HG03060 (cell line): ENCODE measurements around the gene ZNF384.

ENCODE experiments used
- ATAC-seq: cut with Tn5 transposase; IDR thresholded peaks from one replicate; pipeline ENCODE4 v1.9.1; 2021; ENCODE audit warnings: low read depth, moderate number of reproducible peaks; ENCODE audit not compliant: unreplicated experiment

Gene ZNF384

DNA sequence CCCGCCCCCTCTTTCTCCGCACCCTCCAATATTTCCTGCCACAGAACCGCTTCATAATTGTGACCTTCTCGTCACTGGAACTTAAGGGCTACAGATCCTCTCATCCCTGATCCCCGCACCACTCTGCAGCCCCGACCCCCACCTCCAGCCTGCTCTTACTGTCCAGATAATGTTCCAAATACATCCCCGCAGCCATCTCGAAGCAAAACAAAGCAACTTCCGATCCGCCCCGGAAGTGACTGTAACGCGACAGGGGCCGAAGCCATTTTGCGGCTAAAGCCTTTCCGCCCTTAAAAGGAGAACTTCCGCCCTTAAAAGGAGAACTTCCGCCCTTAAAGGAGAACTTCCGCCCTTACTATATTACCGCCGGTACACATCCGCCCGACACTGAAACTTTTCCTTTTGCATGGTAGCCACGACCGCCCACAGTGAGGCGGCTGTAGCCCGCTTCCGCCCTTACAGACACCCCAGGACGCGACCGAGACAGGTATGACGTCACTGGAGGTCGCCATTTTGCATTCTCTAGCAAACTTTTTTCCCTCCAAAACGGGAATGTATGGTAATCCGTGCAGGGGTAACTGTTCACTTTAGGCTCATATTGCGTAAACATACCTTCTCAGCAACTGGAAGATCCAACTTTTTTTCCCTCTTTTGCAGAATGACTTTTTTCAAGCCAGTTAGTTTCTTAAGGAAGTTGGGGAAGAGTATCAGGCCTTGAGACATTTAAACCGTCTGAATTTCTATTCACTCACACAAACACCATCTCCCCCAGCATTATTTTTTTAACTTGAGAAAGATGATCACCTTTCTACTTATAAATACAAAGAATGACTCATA, 26.1 kb downstream of the ZNF384 start, which contains the start of gene ING4:
TSS of gene ING4 (minus strand) at position 214 of the 837 bp plus-strand sequence. CDS start at position 196, 18 bp downstream.
- ATAC-seq: peak; percentile 84

DNA sequence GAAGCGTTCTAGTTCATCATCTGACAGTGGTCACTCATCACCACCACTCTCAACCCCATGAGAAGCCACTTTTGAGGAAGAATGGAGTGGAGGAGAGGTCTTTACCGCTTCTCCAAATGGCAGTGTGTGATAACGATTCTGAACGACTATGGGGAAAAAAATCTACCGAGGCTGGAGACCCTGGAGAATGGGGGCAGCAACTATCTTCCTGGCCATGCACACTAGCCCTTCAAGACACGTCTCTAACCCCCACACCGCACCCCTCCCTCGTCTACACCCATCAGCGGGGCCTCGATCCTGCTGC, 26.6 kb downstream of the ZNF384 start:
- ATAC-seq: no peak

DNA sequence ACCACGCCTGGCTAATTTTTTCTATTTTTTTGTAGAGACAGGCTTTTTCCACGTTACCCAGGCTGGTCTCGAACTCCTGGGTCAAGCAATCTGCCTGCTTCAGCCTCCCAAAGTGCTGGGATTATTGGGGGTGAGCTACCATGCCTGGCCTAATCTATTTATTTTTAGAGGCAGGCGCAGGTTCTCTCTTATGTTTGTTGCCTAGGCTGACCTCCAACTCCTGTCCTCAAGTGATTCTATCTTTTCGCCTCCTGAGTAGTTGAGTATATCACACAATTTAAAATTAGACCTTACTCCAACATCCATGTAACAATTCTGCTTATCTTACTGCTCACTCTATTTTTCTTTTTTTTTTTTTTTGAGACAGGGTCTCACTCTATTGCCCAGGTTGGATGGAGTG, 35.2 kb downstream of the ZNF384 start:
- ATAC-seq: no peak

DNA sequence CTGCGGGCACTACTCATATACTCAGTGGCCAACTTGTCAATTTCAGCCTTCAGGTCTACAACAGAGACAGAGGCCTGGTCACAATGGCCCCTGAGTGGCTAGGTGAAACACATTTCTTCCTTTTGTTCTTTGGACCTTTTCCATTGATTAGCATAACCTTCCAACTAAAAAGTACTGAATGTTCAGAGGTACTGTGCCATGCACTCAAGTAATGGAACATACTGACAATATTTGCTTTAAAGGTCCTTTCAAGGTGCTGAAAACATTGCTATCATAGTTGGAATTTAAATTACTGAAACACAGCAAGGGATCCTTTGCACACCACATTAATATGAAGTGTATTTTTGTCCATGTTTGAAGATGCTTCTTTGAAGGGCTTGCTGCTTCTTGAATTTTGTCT, 35.8 kb downstream of the ZNF384 start:
- no peak for ATAC-seq

DNA sequence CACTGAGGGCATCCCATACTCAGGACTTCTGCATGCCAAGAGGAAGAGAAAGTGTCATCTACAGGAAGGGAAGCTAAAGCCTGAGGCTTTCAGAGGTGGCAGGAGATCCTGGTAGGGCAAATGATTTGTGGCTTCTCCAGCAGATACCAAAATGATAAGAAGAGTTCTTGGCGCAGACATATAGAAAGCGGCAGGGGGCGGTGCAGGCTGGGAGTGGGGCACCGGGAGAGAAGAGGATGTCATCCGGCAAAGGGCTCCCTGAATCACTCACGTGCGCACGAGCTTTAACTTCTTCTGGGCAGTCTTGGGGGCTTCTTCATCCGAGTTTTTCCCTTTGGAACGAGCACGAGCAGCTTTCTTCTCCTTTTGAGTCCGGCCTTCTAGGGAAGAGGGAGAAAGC, 36.8 kb downstream of the ZNF384 start:
- no peak for ATAC-seq

DNA sequence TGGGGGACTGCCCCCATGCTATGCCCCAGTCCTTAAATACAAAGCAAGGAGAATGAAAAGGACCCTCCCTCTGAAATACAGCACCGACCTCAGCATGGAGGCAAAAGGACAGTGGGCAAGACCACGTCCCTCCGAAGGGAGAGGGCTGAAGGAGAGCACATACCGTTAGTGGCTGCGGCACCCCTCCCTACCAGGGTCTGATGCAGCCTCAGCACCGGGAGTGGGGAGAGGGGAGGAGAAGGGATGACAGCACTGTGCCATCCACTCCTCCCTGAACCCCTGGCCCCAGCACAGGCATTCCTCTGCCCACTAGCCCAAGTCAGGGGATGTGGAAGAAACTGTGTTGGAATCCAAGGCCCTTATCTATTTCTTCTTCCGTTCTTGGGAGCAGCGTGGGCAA, 38.3 kb downstream of the ZNF384 start:
- ATAC-seq: no peak

DNA sequence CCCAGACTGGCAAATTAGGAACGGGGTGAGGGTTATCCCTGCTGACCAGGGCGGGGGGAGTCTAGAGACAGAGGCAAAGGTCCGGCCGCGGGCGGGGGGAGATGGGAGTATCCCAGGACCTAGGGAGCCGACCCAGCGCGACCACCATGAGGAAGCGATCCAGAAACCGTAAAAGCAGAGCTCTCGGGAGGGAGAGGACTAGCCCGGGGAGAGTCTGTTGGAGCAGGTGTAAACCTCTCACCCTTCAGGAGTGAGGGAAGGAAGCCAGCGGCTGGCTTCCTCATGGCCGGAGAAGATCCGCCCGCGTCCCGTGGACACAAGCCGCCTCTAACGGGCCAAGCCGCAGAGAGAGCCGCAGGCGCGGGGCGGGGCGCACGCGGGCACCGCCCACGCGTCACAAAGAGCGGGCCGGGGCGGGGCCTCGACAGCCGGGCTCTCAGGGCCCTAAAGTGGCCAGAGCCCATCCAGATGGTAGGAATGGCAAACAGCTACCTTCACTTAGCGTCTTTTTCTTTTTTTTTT, 42.0 kb downstream of the ZNF384 start, which contains the start of gene ACRBP:
TSS of gene ACRBP (minus strand) at position 350 of the 522 bp plus-strand sequence. CDS start at position 284, 66 bp downstream.
- ATAC-seq: no peak

DNA sequence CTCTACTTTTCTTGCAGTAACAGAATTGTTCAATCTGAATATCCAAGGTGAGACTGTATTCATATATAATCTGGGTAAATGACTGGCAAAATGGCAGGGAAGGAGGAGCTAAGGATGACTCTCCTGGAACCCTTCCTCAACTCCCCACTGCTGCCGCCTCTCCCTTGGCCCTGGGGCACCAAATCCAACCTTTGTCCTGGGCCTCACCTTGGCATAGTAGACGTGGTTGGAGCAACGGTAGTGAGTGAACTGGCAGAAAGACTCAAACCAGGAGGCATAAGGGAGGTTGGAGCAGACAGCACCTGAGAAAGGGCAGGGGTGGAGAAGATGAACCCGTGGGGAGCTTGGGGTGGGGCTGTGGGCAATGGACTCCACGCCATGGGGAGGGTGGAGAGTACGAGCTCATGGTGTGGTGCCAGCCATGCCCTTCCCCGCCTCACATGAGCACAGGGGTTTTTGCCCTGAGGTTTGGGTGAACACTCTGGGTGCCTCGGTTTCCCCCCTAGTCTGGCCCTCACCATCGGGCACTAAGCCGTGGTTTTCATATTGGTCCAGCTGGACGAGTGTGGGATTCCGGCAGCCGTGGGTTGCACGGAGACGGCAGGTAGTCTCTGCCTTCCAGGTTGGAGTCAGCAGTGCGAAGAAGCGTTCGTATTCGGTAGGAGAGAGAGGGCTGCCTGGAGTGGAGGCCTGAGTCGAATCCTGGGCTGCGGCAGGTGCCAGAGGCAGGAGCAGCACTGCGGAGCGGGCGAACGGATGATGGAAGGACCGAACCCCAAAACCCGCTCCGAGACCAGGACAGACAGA, 42.7 kb downstream of the ZNF384 start:
- no peak for ATAC-seq

DNA sequence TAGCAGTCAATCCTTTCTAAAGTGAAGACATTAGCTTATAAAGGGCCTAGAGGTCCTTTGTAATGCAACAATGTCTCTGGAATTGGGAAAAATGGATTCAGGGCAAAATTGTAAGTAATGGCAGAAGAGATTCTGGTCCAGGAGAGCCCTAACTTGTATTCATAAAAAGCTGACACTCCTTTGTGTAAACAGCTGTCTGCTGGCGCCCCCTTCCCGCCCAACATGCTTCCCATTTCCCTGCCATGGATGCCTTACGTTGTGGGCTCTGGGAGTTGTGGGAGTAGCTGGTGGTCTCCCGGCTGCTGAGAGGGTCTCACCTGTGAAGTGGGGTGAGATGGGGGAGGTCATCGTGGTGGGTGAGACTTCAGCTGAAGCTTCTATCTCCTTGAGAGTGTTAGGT, 44.3 kb downstream of the ZNF384 start:
- ATAC-seq: no peak

DNA sequence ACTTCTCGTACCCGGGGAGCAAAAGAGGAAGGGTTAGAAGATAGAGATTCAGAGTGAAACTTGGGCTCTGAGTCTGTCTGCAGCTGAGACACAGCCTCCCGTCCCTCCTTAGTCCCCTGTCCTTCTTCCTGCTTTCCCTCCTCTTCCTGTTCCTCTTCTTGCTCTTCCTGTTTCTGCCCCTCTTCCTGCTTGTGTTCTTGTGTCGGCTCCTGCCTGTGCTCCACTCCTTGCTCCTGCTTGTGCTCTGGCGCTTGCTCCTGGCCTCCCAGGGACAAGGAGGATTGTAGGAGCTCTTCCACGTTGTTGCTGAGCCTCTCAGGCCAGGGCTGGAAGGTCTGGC, 44.9 kb downstream of the ZNF384 start:
- ATAC-seq: no peak

DNA sequence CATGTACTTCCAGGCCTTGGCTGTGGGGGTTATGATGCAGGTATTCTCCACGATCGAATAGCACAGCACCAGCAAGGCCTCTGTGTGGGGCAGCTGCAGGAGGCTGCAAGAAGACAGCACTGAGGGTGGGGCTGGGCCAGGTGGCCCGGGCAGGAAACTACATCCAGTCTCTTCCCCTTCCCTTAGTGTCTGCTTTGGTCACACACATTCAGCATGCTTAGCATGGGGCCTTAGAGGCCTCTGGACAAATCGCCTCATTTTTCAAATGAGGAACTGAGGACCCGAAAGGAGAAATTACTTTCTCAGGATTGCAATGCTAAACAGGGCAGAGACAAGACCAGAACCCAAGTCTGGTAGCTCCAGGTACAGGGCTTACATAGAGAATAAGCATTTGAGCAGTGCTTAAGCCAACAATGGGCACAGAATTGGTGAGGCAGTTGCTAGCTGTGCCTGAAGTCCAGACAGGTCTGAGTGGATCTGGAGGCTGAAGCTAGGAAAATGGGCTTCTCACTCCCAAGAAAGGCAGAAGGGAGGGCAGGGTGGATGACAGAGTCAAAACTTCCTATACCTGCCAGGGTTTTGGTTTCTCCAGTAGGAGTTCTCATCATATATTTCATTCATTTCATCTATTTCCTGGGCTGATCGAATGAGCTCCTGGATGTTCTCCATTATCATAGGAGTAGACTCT, 45.5 kb downstream of the ZNF384 start:
- no peak for ATAC-seq

DNA sequence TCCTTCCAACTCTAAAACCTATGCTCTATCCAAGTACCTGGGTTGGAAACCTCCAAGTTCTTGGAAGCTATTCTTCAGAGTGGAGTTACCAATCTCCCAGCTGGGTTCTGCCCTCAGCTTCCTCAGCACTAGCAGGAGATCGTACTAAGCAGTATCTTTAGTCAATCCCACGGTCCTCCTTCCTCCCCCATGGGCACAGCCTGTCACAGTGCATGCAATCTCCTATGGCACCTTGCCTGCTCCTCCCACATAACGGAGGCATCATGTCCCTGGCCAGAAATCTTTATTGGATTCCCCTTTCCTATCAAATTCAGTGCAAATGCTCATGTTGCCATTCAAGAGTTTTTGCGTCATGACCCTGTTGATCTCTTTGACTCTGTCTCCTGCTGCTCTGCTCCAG, 48.0 kb downstream of the ZNF384 start:
- no peak for ATAC-seq

DNA sequence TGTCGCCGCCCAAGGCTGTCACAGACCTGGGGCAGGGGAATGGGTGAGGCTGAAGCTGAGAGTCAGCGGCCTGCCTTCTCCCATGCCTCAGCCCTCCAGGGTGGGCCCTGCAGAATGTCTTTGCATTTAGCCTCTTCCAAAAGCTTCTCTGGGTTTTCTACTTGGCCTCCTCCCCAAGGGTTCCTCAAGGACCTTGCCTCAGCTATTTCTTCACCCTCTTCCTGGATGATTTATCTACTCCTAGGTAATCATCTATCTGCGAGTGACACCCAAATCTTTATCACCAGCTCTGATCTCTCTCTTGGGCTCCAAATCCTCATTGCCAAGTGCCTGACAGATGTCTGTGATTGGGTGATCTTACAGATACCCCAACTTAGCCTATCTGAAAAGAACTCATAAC, 48.7 kb downstream of the ZNF384 start:
- ATAC-seq: no peak

DNA sequence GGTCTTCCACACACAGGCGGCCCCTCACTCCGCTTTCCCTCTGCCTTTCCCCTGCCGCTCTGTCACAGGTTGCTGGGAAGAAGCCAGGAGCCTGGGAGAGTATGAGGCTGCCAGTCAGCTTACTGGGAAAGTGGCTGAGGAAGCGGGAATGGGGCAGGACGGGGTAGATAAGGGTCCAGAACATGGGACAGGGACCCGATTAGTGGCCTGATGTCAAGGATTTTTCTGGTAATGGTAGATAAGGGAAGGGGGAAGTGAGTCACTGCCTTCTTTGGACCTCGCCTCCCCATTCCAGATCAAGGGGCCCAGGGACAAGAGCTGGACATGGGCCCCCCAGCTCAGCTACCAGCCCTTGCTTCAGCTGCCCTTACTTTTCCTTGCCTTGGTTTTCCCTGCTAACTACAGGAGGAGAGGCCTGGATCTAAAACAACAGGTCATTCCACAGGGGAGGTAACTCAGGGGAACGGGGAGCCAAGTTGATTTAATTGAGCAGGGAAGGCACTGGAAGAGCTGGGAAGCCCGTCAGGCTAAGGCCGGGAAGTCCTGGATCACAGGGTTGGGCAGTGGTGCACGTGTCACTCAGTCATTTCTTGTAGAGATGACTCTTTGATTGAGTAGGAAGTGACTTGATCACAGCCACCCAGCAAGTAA, 49.9 kb downstream of the ZNF384 start:
- ATAC-seq: no peak

DNA sequence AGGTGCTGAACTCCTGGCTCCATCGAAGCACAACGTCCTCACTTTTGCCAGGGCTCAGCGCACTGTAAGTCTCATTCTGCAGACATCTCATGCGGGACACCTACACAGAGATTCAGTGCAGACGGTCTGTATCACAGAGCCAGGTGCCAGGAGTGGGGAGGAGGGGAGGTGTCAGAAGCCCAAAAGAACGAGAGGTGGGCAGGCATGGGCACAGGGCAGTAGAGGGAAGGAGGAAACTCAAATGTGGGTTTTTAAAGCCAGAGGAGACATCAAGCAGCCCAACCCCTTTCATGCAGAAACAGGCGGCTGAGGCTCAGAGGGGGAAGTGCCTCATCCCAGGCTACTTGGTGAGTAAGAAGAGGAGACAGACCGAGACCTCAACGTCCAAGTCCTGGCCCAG, 50.9 kb downstream of the ZNF384 start:
- ATAC-seq: no peak

DNA sequence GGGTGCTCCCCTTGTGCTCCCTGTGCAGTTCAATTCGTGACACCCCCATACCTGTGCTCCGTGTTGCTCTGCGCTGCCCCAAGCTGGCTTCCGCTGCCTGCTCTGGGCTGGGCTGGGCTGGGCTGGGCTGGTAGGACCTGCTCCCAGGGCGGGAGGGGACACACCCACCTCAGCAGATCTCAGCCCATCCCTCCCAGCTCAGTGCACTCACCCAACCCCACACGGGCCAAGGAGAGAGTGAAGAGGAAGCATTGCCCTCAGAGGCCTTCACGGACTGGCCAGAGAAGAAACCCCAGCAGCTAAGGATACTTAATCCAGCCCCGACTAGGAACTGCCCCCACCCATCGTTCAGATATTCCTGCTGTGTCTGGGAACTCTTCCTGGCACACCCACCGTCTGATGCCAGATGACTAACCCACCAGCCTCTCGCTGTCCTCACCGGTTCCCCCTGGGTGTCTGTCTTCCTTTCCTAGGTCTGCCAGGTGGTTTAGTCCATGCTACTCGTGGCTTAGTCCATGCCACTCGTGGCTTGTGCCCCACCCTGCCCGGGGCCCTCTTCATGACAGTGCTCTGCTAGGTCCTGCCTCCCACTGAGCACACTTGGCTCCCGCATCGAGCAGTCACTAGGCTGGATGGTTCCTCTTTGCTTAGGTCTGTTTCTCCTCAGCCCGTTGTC, 53.2 kb downstream of the ZNF384 start, which contains the start of gene LPAR5:
TSS of gene LPAR5 (minus strand) at position 104 of the 676 bp plus-strand sequence. CDS start 14,711 bp downstream, outside the sequence.
- peak; percentile 5 for ATAC-seq

DNA sequence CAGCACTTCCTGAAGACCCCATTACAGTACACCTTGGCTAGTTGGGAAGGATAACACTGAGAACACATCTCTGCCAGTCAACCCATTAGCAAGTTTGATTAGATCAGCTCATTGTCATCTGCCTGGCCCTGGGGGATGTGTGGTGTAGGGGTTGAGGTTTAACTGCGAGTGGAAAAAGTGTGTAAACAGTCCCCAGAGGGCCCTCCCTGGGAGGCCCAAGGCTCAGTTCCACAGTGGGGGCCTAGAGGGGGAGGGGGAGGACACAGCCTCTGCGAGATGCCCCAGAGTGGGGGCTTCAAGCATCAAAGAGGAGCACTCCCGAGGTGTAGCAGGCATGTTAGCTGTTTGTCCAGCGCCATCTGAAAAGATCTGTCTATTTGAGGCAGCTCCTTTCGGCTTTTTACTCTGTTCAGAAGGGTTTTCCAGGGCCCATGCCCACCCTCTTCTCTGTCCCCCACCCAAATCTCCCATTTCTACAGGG, 53.8 kb downstream of the ZNF384 start:
- ATAC-seq: peak; percentile 39

DNA sequence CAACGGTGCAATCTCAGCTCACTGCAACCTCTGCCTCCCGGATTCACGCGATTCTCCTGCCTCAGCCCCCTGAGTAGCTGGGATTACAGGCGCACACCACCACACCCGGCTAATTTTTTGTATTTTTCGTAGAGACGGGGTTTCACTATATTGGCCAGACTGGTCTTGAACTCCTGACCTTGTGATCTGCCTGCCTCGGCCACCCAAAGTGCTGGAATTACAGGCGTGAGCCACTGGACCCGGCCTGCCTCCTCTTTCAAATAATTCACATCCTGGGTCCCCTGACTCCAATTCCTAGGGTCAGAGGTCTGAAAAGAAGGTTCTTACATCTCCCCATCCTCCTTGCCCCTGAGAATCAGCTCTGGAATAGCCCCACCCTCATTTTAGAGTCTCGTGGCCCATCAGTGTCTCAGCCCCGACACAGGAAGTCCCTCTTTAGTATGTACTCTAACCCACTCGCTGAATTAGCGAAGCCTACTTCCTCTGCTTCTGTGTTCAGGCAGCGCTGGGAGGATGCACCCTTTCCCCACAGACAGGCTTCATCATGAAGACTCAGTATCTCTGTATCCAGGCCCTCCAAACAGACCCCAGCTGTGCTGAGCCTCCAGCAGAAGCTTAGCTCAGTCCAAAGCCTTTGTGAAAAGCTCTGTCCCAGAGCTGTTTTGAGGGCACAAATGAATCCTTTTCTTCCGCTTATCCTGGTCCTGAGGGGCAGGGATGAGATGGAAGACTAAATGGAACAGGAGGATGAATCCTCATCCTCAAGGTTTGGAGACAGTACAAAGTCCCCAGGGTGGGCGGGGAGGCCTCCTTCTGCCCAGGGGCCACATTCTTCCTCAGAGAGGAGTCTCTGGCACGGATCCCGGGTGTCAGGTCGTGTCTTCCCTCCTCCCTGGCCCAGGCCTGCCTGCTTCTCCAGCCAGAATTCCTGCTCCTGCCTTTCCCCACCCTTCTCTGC, 56.9 kb downstream of the ZNF384 start:
- no peak for ATAC-seq

DNA sequence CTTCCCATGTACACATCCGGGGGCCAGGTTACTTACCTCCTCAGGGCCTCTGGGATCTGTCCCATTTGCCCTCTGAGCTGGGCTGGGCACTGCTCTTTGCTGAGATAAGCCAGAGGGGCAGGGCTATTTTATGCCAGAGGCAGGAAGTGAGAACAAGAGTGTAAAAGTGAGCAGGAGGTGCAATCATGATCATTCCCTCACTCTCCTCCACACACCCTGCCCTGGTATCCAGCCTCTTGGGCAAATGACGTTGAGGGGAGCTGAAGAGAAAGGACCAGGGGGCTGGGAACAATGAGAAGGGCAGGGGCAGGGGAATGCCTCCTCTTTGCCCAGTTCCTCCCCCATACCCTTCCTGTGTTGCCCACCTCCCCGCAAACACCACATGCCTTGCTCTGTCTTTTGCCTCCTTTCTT, 57.6 kb downstream of the ZNF384 start:
- ATAC-seq: no peak
